Stimulated activated CD8-positive, alpha-beta memory T cell treated with anti-CD3 and anti-CD28 coated beads, Interleukin-4, amount 100 ng/mL, for 1 hour (primary cell): Measurements from ENCODE around the gene XDH.

Experiments
- DNase-seq, 2 donors: peaks; one replicate each; pipeline ENCODE4 v3.0.0-alpha.2; 2020; ENCODE audit warnings: low read depth in 2 of 2, low spot score in 1 of 2

Gene XDH

DNA sequence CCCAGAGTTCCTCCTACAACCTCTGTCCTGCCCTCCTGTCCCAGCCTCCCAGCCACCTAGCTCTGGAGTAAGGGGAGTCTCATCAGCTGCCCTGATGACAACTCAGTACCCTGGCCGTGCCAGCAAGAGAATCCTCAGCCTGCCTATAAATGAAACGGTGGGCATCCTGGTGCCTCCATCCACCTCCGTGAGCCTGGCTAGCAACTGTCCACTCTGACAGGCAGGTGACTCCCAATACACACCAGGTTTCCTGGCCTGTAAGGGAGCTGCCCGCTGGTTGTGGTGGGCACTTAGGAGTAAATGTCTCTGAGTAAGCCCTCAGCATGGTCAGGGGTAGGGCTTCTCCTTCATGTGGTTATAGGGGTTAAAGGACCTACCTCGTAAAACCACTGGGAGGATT is 81.5 kb downstream of the XDH start:
- DNase-seq: no peak

DNA sequence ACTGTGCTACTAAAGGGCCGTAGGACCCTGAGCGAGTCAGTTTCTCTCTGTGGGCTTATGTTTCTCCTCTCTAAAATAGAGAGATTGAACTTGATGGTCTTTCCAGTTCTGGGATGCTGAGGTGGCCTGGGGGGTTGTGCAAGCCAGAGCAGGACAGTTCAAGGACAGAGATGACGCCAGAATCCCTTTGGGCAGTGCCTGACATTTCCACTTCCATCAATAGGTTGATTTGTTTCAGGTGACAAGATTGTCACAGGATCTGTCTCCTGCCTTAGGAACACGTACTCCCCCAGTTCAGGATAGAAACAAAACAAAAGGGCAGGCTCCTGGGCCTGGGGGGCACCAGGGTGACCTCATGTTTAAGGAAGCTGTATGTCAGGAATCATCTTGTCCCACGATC is 82.0 kb downstream of the XDH start:
- no peak for DNase-seq

GRCh38 chr2:31331156-31331555 is 83.4 kb downstream of the XDH start:
- DNase-seq: no peak

GRCh38 chr2:31329081-31329625 is 85.4 kb downstream of the XDH start:
- DNase-seq: no peak

GRCh38 chr2:31328026-31328425 is 86.5 kb downstream of the XDH start:
- no peak for DNase-seq

DNA sequence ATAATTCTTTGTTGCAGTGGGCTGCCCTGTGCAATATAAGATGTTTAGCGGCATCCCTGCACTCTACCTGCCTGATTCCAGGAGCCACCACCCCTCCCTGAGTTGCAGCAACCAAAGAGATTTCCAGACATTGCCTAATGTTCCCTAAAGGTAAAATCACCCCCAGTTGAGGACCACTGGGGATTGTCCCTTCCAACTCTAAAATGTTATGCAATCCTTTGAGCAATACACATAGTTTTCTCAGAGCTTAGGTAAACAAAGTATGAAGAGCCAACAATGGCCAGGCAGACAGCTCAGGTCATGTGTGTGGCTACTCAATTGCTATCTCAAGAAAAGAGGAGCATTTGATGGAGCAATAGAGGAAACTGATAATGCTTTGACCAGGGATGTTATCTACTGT is 87.0 kb downstream of the XDH start:
- no peak for DNase-seq

GRCh38 chr2:31324016-31324633 is 90.4 kb downstream of the XDH start:
- DNase-seq: no peak

- no peak for DNase-seq
These were observed 92.2 kb downstream of the XDH start for GRCh38 chr2:31322371-31322770.

DNA sequence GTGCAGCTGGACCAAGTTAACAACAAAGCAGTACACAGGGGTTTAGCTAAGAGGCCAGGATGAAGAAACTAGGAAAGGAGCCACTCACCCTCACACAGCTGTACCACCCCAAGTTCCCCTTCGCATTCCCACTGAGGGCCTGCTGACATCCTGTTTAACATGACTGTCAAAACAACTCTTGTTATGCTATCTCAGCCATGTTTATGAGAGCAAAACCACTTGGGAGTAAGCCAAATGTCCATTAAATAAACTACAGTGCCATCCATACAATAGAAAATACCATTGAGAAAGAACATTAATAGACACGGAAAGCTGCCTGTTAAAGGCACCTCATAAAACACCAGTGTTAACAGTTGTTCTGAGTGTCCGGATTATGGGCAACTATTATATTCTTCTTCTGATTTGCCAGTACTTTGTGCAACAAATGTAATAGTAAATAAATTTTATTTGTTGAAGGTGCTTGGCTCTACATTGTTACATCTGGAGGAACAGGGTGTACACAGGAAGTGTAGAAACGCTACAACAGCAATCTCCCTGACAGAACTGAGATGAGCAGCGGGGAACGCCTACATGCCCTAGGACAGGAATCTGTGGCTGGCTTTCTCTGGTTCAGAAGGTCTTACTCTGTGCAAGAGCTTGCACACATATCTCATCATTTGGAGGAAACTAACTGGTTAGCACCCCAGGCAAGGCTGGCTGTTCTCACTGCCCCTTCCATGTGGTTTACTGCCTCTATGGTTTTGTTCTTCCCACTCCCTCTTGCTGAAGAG is 95.0 kb downstream of the XDH start:
- no peak for DNase-seq

GRCh38 chr2:31318361-31319336 is 95.9 kb downstream of the XDH start:
- no peak for DNase-seq

DNA sequence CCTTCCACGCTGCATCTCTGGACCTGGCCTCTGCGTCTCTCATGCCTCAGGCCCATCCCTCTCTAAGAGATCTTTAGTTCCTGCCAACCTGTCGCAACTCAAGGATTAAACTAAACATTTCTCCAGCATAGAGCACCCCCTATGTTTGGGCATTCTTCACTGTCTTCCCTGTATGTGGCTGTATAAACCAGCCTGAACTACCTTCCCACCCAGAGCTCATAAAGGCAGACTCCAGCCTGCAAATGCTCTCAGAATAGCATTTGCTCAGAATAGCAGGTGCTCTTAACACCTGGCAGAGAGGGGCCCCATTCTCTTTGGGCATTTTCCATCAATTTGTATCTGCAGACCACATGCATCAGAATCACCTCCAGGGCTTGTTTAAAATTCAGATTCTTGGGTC is 97.1 kb downstream of the XDH start:
- DNase-seq: no peak

DNA sequence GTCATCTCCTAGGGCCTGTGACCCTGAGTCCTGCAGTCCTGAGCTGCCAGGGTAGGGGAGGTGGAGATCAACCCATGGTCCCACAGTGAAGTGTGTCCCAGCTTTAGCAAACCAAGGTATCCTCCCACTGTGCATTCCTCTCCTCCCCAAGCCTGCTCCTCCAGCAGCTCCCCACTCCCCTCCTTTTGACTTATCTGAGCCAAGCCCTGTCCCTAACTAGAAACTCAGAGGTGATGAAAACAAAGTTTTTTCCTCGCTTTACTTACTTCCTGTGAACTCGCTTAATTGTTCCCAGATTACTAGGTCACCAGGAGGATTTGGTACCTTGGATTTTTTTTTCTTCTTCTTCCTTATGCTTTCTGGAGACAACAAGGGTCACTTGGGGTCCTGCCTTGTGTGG is 99.8 kb downstream of the XDH start:
- DNase-seq: no peak

- no peak for DNase-seq
These were observed 101.6 kb downstream of the XDH start for GRCh38 chr2:31312898-31313297.

DNA sequence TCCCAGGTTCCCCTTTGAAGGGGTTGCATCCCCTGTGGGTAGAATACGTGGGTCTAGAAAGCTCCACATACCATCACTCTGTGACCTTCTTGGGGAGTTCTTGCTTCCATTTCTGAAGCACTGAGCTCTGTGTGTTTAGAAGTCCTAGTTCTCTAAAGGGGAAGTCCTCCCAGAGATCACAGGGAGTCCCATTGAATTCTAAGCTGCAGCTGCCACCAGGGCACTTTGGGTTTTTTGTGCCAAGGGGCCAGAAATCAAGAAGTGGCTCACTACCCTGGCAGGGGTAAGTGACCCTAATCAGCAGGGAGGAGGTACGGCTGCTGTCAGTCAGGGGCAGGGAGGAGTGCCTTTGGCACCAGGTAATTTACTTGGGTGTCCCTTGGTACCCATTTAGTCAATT is 109.7 kb downstream of the XDH start:
- DNase-seq: no peak

GRCh38 chr2:31302940-31303563 is 111.5 kb downstream of the XDH start:
- no peak for DNase-seq

- no peak for DNase-seq
These were observed 114.2 kb downstream of the XDH start for GRCh38 chr2:31300309-31300708.

DNA sequence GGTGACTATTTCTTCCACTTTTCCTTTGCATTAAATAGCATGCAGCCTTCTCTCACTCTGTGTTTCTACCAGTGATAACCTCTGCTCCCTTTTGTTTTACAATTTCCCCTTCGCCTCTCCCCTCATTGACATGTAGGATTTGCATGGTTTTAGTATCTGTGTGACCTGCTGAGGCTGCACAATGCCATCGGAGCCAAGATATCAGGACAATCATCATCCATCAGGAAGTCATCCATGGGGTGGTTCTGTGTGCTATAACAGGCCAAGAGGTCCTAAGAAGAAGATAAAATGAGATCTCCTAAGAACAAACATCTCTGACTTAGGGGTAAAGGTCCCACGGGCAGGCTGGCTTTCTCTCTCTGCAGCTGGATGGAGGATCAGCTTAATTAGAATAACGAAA is 115.0 kb downstream of the XDH start:
- no peak for DNase-seq

GRCh38 chr2:31297751-31298150 is 116.8 kb downstream of the XDH start:
- no peak for DNase-seq

- no peak for DNase-seq
These were observed 117.8 kb downstream of the XDH start for GRCh38 chr2:31296641-31297287.

- no peak for DNase-seq
These were observed 120.3 kb downstream of the XDH start for GRCh38 chr2:31294196-31294595.

- DNase-seq: no peak
These were observed 126.9 kb downstream of the XDH start for GRCh38 chr2:31287654-31288053.
